Loucy (cell line): ENCODE data around the gene TIMP2.

Experiments
- CTCF ChIP-seq: fragments of 200-600 bp; sonication (generic); conservative IDR thresholded peaks from 2 replicates; pipeline ENCODE4 v1.5.1; 2014; ENCODE audit warnings: mild to moderate bottlenecking, antibody characterized with exemption, low read length
- EZH2phosphoT487 ChIP-seq: fragments of 200-600 bp; IDR thresholded peaks from 2 replicates; pipeline ENCODE4 v1.6.1; 2018; ENCODE audit warnings: antibody characterized with exemption, mild to moderate bottlenecking, moderate library complexity, borderline replicate concordance

- no peak for TF ChIP-seq CTCF
- TF ChIP-seq EZH2phosphoT487 = no peak
Observed at GRCh38 chr17:78831688-78832540, 93.3 kb downstream of the TIMP2 start.
